ENCODE measurements around the gene ANO9.
"Not testable (repeated sequence)": the region's sequence is repeated elsewhere in the genome, so short reads cannot be mapped to it uniquely, and the experiment has no call there.

Gene ANO9

DNA sequence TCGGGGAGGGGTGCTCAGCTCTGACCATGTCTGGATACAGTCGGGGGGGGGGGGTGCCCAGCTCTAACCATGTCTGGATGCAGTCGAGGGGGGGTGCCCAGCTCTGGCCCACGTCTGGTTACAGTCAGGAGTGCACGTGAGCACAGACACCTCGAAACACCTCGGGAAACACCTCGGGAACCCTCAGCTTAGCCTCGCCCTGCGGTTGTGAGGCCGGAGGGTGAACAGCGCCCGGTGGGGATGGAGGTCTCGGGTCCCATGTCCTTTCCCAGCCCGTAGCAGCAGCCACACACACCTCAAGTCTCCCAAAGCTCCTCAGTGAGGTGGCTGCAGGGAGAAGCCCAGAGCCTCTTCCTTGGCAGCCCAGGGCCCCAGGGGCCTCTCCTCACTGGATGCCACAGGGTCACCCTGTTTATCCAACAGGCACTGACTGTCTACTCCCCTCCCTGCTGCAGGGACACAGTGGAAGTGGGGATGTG lies 29.1 kb downstream of the ANO9 start:
- TF ChIP-seq EZH2phosphoT487 (IDR thresholded peaks at IDR 0.05; ENCODE audit: low read length), result no peak
- TF ChIP-seq, protein P1, sequence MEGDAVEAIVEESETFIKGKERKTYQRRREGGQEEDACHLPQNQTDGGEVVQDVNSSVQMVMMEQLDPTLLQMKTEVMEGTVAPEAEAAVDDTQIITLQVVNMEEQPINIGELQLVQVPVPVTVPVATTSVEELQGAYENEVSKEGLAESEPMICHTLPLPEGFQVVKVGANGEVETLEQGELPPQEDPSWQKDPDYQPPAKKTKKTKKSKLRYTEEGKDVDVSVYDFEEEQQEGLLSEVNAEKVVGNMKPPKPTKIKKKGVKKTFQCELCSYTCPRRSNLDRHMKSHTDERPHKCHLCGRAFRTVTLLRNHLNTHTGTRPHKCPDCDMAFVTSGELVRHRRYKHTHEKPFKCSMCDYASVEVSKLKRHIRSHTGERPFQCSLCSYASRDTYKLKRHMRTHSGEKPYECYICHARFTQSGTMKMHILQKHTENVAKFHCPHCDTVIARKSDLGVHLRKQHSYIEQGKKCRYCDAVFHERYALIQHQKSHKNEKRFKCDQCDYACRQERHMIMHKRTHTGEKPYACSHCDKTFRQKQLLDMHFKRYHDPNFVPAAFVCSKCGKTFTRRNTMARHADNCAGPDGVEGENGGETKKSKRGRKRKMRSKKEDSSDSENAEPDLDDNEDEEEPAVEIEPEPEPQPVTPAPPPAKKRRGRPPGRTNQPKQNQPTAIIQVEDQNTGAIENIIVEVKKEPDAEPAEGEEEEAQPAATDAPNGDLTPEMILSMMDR (IDR thresholded peaks at IDR 0.05; ENCODE audit: low read length), result no peak
- no peak for TF ChIP-seq EZH2 (optimal IDR thresholded peaks at IDR 0.05; ENCODE audit: low read depth, low read length)
- H3K4me3 ChIP-seq (ENCODE audit: low read length), result no peak overlapping the region
- no peaks in the 10 kb centered on the region for H3K4me1 ChIP-seq (ENCODE audit: low read length)
- no peak overlapping the region for H3K4me2 ChIP-seq (ENCODE audit: low read depth, low read length)
- H3K27ac ChIP-seq (ENCODE audit: low read length), result no peak overlapping the region
- no peaks in the 10 kb centered on the region for H3F3A ChIP-seq (ENCODE audit: insufficient read depth, low read length)
- H3K9me3 ChIP-seq (replicated peaks; ENCODE audit: insufficient read depth, low read length), result no peaks in the 10 kb centered on the region
- no peak for DNase-seq
- no peaks in the 10 kb centered on the region for H3K79me2 ChIP-seq (ENCODE audit: low read length)
- no peak overlapping the region for H3K9ac ChIP-seq (ENCODE audit: low read length)
- H3K27me3 ChIP-seq (replicated peaks; ENCODE audit: insufficient read depth, low read length), result peaks cover 70% of the 10 kb centered on the region
- H3K9me2 ChIP-seq (replicated peaks; ENCODE audit: insufficient read depth, low read length), result no peaks in the 10 kb centered on the region
- no peak overlapping the region for H2AFZ ChIP-seq (ENCODE audit: low read length)
- H4K20me1 ChIP-seq (ENCODE audit: insufficient read depth, low read length), result no peaks in the 10 kb centered on the region
- H3K36me3 ChIP-seq (replicated peaks; ENCODE audit: insufficient read depth, low read length), result no peaks in the 10 kb centered on the region

DNA sequence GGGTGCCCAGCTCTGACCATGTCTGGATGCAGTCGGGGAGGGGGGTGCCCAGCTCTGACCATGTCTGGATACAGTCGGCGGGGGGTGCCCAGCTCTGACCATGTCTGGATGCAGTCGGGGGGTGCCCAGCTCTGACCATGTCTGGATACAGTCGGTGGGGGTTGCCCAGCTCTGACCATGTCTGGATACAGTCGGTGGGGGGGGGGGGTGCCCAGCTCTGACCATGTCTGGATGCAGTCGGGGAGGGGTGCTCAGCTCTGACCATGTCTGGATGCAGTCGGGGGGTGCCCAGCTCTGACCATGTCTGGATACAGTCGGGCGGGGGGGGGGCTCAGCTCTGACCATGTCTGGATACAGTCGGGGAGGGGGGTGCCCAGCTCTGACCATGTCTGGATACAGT lies 30.3 kb downstream of the ANO9 start:
- not testable (repeated sequence) for H3K9ac ChIP-seq (ENCODE audit: low read length); H2AFZ ChIP-seq (ENCODE audit: low read length)

DNA sequence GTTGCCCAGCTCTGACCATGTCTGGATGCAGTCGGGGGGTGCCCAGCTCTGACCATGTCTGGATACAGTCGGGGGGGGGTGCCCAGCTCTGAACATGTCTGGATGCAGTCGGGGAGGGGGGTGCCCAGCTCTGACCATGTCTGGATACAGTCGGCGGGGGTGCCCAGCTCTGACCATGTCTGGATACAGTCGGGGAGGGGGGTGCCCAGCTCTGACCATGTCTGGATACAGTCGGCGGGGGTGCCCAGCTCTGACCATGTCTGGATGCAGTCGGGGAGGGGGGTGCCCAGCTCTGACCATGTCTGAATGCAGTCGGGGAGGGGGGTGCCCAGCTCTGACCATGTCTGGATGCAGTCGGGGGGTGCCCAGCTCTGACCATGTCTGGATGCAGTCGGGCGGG lies 31.1 kb downstream of the ANO9 start:
- DNase-seq; H3K36me3 ChIP-seq (replicated peaks; ENCODE audit: insufficient read depth, low read length); H2AFZ ChIP-seq (ENCODE audit: low read length); H3K9me3 ChIP-seq (replicated peaks; ENCODE audit: insufficient read depth, low read length); H4K20me1 ChIP-seq (ENCODE audit: insufficient read depth, low read length); H3K9me2 ChIP-seq (replicated peaks; ENCODE audit: insufficient read depth, low read length); H3K9ac ChIP-seq (ENCODE audit: low read length); H3K4me3 ChIP-seq (ENCODE audit: low read length); H3K27ac ChIP-seq (ENCODE audit: low read length); H3K79me2 ChIP-seq (ENCODE audit: low read length); H3K4me2 ChIP-seq (ENCODE audit: low read depth, low read length); H3K4me1 ChIP-seq (ENCODE audit: low read length); H3F3A ChIP-seq (ENCODE audit: insufficient read depth, low read length): not testable (repeated sequence)
- H3K27me3 ChIP-seq (replicated peaks; ENCODE audit: insufficient read depth, low read length), result peaks cover 57% of the 10 kb centered on the region

More for the DNA sequence above, 30.3 kb downstream of the ANO9 start:
- H3K9me2 ChIP-seq (replicated peaks; ENCODE audit: insufficient read depth, low read length); H3K9me3 ChIP-seq (replicated peaks; ENCODE audit: insufficient read depth, low read length); H3F3A ChIP-seq (ENCODE audit: insufficient read depth, low read length); H3K4me2 ChIP-seq (ENCODE audit: low read depth, low read length); H4K20me1 ChIP-seq (ENCODE audit: insufficient read depth, low read length); H3K4me3 ChIP-seq (ENCODE audit: low read length); H3K27ac ChIP-seq (ENCODE audit: low read length); H3K4me1 ChIP-seq (ENCODE audit: low read length); H3K36me3 ChIP-seq (replicated peaks; ENCODE audit: insufficient read depth, low read length); DNase-seq; H3K79me2 ChIP-seq (ENCODE audit: low read length): not testable (repeated sequence)
- peaks cover 62% of the 10 kb centered on the region for H3K27me3 ChIP-seq (replicated peaks; ENCODE audit: insufficient read depth, low read length)

DNA sequence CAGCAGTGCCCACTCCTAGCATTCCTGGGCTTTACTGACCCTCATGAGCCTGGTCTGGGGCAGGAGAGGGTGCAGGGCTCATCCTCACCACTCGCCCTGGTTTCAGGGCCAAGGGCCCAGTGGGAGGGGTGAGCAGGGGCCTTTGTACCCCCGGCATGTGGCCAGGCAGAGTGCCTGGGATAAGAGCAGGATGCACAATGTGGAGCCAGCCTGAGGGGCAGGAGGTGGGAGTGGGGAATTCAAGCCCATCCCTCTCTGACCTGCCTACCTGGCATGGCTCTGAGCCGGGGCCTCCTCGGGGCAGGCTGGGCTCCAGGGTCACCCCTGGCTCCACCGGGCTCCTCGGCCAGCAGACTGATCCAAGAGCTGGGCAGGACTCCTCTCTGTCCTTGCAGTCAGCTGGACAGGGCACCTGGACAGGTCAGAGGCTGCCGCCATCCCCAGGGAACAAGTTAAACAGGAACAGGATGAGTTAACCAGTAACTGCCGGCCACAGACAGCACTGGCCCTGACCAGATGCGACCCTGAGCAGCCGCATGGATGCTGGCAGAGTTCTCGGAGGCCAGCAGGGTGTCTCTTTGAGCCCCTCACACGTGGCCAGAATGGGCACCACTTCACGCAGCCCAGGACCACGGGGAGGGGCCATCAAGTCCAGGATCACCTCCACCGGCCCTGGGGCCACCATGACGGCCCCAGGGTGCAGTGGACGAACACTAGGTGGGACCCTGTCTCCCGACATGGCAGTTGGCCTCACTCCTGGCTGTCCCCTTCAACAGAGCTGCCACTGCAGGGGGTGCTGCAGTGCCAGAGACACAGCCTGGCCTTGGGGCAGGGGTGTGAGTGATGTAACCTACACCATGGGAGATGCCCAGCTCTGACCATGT lies 32.0 kb downstream of the ANO9 start:
- no peak overlapping the region for H3K27ac ChIP-seq (ENCODE audit: low read length)
- H3K79me2 ChIP-seq (ENCODE audit: low read length), result no peaks in the 10 kb centered on the region
- peaks cover 58% of the 10 kb centered on the region for H3K27me3 ChIP-seq (replicated peaks; ENCODE audit: insufficient read depth, low read length)
- no peaks in the 10 kb centered on the region for H4K20me1 ChIP-seq (ENCODE audit: insufficient read depth, low read length)
- H3K4me3 ChIP-seq (ENCODE audit: low read length), result no peak overlapping the region
- DNase-seq, result no peak
- no peaks in the 10 kb centered on the region for H3F3A ChIP-seq (ENCODE audit: insufficient read depth, low read length)
- H3K4me1 ChIP-seq (ENCODE audit: low read length), result peaks cover 4% of the 10 kb centered on the region; the same call in 1 of the 2 replicates
- H3K9me2 ChIP-seq (replicated peaks; ENCODE audit: insufficient read depth, low read length), result no peaks in the 10 kb centered on the region
- H3K4me2 ChIP-seq (ENCODE audit: low read depth, low read length), result no peak overlapping the region
- no peaks in the 10 kb centered on the region for H3K9me3 ChIP-seq (replicated peaks; ENCODE audit: insufficient read depth, low read length)
- no peak overlapping the region for H2AFZ ChIP-seq (ENCODE audit: low read length)
- TF ChIP-seq, protein P1 (IDR thresholded peaks at IDR 0.05; ENCODE audit: low read length), result no peak
- TF ChIP-seq EZH2 (optimal IDR thresholded peaks at IDR 0.05; ENCODE audit: low read depth, low read length), result no peak
- TF ChIP-seq EZH2phosphoT487 (IDR thresholded peaks at IDR 0.05; ENCODE audit: low read length), result no peak
- H3K36me3 ChIP-seq (replicated peaks; ENCODE audit: insufficient read depth, low read length), result no peaks in the 10 kb centered on the region
- no peak overlapping the region for H3K9ac ChIP-seq (ENCODE audit: low read length)
